IMR-90 (cell line): ENCODE data around the gene TRAF3IP3.

ENCODE experiments used
- POLR2A ChIP-seq: IDR thresholded peaks from 2 replicates; pipeline ENCODE4 v1.6.1; 2012; ENCODE audit warnings: mild to moderate bottlenecking, low read depth, low read length
- RCOR1 ChIP-seq: IDR thresholded peaks from 2 replicates; pipeline ENCODE4 v1.6.1; 2012; ENCODE audit warnings: mild to moderate bottlenecking, low read length, improper control_type of control experiment; ENCODE audit not compliant: insufficient replicate concordance
- TF ChIP-seq, protein P1 (sequence below): conservative IDR thresholded peaks from 2 replicates; pipeline ENCODE4 v1.5.1; 2012; ENCODE audit warnings: mild to moderate bottlenecking, low read depth, low read length, improper control_type of control experiment
- TF ChIP-seq, protein P2 (sequence below): fragments of 150-350 bp; IDR thresholded peaks from 2 replicates; pipeline ENCODE4 v1.6.1; 2017; ENCODE audit warnings: mild to moderate bottlenecking, antibody characterized with exemption, low read length, low read depth

DNA sequence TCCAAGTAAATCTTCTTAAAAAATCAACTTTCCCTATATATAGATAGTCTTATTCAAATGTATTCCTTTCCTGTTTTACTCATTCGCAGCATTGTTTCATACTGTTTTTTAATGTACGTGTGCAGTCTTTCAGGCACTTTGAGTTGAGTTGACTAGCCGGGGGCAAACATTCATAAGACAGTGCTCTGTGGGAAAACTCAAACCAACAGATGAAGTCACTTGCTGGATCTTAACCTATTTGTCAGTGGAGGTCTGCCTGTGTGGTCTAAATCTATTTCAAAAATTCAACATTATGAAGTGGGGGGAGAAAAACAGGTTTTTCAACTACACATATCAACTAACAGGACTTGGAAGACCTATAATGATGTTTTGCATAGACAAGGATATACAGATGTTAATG, 45.0 kb upstream of the TRAF3IP3 start:
- TF ChIP-seq, protein P1, sequence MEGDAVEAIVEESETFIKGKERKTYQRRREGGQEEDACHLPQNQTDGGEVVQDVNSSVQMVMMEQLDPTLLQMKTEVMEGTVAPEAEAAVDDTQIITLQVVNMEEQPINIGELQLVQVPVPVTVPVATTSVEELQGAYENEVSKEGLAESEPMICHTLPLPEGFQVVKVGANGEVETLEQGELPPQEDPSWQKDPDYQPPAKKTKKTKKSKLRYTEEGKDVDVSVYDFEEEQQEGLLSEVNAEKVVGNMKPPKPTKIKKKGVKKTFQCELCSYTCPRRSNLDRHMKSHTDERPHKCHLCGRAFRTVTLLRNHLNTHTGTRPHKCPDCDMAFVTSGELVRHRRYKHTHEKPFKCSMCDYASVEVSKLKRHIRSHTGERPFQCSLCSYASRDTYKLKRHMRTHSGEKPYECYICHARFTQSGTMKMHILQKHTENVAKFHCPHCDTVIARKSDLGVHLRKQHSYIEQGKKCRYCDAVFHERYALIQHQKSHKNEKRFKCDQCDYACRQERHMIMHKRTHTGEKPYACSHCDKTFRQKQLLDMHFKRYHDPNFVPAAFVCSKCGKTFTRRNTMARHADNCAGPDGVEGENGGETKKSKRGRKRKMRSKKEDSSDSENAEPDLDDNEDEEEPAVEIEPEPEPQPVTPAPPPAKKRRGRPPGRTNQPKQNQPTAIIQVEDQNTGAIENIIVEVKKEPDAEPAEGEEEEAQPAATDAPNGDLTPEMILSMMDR = no peak
- TF ChIP-seq, protein P2, sequence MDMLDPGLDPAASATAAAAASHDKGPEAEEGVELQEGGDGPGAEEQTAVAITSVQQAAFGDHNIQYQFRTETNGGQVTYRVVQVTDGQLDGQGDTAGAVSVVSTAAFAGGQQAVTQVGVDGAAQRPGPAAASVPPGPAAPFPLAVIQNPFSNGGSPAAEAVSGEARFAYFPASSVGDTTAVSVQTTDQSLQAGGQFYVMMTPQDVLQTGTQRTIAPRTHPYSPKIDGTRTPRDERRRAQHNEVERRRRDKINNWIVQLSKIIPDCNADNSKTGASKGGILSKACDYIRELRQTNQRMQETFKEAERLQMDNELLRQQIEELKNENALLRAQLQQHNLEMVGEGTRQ = no peak
- no peak for TF ChIP-seq RCOR1
- no peak for TF ChIP-seq POLR2A
